ENCODE results near the gene CPEB4. TPM values are rescaled to one million over a fixed set of nuclear protein-coding genes. Genes with fewer than 3 reads are reported as not detected.

CPEB4 gene
- total RNA-seq, 1 donor from 2014 or later, result 125 TPM

DNA sequence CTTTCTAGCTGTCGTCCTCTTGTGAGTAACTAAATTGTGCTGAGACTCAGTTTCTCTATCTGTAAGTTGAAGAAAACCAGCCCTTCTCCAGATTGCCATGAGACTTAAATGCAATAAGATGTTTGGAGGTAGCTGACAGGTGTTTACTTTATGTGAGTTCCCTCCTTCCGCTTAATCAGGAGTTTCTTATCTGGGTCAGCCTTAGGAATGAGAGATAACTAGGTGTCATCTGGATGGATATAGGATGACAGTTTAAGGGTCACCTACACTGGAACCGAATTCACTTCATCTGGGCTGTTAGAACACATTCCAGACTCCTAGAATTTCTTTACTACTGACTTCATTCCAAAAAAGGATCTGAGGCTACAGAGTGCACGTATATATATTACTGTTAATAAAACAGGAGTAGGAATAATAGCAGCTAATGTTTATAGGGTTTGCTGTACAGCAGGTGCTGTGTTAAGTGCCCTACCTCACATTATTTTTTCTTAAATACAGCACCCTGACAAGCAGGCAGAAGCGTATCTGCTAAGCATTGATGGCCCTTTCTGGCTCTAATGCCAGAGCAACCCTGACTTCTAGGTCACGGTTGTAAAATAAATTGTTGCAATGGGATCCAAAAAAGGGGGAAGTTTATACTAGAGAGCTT is 30.0 kb upstream of the CPEB4 start:
- no peak for ATAC-seq
- no peak for DNase-seq
- intact Hi-C loops (cut with micrococcal nuclease), result no loop called here

- no peak for ATAC-seq
- intact Hi-C loops (cut with micrococcal nuclease), result no loop called here
- DNase-seq, result no peak
Measured at GRCh38 chr5:173858670-173859407, 29.3 kb upstream of the CPEB4 start.

- intact Hi-C loops (cut with micrococcal nuclease), result no loop called here
- DNase-seq (no peak), ATAC-seq (peak; percentile 16)
Measured at GRCh38 chr5:173859408-173860159, 28.6 kb upstream of the CPEB4 start.

DNA sequence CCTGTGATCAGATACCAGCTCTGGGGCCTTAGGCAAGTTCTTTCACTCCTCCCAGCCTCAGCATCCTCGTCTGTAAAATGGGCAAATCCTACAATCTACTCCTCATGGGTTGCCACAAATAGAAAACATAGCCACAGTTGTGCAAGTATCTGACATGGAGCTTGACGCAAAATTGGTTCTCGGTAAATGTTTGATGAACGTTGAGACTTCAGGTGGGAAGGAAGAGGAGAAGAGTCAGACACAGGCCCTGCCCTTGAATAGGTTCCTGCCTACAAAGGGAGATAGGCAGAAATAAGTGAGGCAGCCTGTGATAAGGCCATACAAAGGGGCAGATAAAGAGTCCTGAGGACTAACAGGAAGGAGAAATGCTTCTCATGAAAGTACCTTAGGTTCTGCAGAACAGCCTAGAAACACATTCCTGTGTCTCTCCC is 26.1 kb upstream of the CPEB4 start:
- no peak for DNase-seq
- no peak for ATAC-seq
- intact Hi-C loops (cut with micrococcal nuclease), result no loop called here

DNA sequence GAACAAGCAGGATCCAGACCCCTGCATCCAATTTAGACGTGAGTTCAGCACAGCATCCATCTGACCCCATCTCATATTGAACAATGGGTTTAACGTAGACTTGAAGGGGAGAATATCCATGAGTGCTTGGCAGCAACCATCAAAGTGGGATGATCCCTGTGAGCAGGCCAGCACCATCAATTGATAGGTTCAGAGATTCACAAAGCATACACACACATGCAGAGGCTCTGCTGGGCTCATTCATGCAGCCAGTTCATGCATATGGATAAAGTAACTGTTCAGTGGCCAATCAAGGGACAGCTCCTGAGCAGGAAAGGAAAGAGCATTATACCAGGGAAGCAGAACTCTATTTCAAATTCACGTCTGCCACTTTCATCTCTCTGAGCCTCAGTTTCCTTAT is 24.8 kb upstream of the CPEB4 start:
- intact Hi-C loops (cut with micrococcal nuclease), result no loop called here
- DNase-seq, result no peak
- ATAC-seq, result no peak

- intact Hi-C loops (cut with micrococcal nuclease), result no loop called here
- DNase-seq (peak; percentile 35), ATAC-seq (no peak)
Measured at GRCh38 chr5:173864126-173865050, 23.8 kb upstream of the CPEB4 start.

GRCh38 chr5:173866243-173866857 is 21.8 kb upstream of the CPEB4 start:
- intact Hi-C loops (cut with micrococcal nuclease), result no loop called here
- ATAC-seq (peak; percentile 60), DNase-seq (peak; percentile 48)

DNA sequence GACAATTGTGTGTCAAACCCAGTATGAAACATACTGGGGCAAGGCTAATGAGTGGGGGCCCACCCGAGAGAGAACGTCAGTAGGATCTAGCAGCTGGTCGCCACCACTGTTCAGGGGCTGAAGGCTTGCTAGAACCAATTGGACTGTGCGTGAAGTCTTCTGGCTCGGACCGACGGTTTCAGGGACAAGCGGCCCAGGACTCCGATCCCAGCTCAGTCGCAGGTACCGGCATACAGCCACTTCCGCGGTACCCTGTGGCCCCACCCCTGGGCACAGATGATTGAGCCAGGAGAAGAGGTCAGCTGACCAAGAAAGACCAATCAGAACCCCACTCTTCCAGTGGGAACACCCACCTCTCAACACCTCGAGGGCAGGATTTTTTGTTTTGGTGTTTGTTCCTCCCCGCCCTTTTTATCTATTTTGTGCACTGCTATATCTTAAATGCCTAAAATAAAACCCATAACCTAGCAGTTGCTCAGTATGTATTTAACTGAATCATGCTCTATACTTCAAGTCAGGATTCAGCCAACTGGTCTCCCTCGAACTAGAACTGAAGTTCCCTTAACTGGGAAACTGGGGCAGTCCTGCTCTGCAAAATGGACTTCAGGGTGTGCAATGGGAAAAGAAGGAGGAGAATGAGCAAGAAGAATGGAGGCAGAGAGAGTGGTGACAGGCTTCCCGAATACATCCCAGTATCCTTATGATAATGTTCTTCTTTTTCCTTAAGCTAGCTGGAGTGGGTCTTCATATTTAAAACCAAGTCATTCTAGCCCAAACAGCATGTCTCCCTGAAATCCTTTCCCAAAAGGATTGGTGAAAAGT is 21.1 kb upstream of the CPEB4 start:
- DNase-seq (no peak), ATAC-seq (no peak)
- intact Hi-C loops (cut with micrococcal nuclease), result no loop called here

DNA sequence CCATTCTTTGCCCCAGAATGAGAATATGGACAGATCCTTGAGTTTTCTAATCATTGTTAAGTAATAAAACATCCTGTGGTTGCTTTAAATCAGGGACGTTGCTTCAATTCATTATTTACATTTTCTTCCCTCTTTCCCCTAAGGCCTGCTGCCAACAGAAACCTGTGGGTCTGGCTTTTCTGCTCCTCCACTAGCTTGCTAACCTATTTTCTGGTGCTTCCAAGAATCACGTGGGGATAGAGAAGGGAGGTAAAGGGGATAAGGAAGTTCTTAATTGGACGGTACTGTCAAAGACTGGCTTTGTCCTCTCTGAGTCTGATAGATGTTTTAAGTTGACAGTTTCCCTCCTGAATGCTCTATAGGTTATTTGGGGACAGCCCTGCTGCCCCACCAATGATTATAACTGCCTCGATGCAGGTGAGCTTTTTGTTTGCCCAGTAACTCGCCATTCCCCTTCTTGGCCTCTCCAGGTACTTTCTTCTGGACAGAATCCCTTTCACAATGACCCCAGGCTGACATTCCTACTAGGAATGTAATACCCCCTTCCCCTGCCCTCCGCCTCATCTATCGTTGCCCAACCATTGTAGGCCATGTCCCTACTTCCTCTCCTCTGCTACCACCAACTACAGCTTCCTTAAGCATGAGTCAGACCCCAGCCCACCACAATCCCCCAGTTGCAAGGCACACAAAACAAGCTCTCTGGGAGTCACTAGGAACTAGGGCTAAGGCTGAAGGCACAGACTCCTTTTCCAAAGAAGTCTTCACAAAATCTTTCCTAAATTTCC is 19.9 kb upstream of the CPEB4 start:
- ATAC-seq (no peak), DNase-seq (no peak)
- intact Hi-C loops (cut with micrococcal nuclease), result no loop called here

GRCh38 chr5:173869316-173869715 is 18.8 kb upstream of the CPEB4 start:
- ATAC-seq (no peak), DNase-seq (no peak)
- intact Hi-C loops (cut with micrococcal nuclease), result no loop called here

DNA sequence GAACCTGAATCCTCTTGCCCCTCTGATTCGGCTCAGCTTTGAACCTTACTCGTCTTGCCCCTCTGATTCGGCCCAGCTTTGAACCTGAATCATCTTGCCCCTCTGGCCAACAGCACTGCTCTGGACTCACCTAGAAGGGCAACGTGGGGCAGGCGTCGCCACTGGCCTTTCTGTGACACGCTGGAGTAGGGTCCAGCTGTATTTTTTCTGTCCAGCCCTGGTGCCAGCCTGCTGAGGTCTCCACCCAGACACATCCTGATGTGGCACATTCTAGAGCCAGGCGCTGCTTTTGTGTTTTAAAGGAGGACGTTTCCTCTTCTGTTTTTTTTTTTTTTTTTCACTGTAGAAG is 15.2 kb upstream of the CPEB4 start:
- intact Hi-C loops (cut with micrococcal nuclease), result no loop called here
- ATAC-seq, result peak; percentile 62
- peak; percentile 48 for DNase-seq

- intact Hi-C loops (cut with micrococcal nuclease), result no loop called here
- ATAC-seq (no peak), DNase-seq (no peak)
Measured at GRCh38 chr5:173873306-173873922, 14.7 kb upstream of the CPEB4 start.

DNA sequence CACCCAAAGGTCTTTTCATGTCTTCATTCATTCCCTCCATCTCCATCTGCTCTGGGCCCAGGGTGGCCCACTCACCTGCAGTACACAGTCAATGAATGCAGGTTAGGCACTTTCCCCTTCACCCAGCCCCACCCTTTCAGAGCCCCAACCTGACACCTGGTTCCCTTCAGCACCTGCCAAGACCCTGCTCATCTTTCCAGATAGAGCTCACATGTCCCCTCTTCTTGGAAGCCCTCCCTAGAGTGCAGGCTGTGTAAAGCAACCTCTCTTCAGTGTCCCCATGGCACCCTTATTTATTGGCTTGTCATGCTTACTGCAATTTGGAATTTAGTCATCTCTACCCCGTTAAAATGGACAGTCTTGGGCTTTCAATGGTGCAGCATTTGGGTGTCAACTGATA is 13.0 kb upstream of the CPEB4 start:
- intact Hi-C loops (cut with micrococcal nuclease), result no loop called here
- ATAC-seq, result no peak

DNA sequence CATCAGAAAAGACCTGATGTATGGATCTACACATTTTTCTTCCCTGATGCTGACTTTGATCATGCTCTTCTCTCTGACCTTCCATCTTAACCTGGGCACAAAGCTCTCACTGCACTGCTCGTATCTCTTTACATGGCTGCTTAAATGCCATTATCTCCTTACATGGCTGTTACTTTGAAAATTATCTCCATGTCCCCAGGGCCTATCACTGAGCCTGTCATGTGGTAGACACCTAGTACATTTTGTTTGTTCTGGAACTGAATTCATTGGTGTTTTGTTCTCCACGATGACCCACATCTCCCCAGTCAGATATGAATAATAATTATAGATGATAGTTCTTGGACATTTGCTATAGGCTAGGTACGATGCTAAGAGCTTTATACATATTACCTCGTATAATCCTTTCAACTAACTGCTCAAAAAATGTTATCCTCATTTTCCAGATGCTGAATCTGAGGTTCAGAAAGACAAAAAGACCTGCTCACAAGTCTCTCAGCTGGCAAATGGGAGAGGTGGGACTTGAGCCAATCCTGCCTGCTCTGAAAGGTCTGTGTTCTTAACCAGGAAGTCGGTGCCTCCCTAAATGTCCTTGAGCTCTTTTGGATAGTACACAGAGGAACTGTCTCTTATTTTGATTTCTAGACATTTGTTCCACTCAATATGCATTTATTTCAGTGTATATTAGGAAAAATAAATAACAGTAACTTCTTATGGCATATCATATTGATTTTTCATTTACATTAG is 9.8 kb upstream of the CPEB4 start:
- peak; percentile 63 for DNase-seq

More for the DNA sequence above, 13.0 kb upstream of the CPEB4 start:
- DNase-seq, result no peak

DNA sequence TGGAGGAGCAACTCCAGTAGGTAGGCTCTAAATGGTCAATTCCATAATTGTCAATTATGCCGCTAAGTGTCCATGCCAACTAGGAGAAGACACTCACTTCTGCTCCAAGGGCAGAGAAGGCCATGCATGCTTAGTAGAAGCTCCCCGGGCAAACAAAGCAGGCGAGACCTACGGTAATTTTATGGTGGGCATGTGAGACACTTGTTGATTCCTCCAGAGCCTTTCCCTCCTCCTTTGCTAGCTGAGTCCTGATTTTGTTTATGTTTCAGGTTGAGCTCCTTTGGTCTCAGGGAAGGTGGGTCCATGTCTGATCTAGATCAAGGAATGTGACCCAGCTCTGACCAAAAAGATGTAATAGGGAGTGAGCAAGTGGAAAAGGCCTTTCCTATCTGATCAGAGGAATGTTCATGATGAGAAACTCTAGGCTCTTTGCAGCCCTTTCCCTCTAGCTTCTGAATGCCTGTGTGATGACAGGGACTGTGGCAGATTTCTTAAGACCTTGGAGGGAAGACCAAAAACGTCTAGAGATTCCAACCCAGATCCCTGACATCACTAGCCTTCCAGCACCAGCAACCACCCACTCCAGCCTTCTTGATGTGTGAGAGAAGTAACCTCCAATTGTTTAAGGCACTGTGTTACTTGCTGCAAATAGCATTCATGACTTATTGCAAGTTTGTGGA is 7.7 kb upstream of the CPEB4 start:
- DNase-seq, result no peak
- ATAC-seq, result no peak
- intact Hi-C loops (cut with micrococcal nuclease), result no loop called here

More for the DNA sequence above, 9.8 kb upstream of the CPEB4 start:
- intact Hi-C loops (cut with micrococcal nuclease), result no loop called here
- ATAC-seq, result peak; percentile 83
